Mesenchymal stem cell (in vitro differentiated cells and primary cell): ENCODE data around the gene RABL6.

Source experiments
- DNase-seq: peaks from one replicate; pipeline ENCODE4 v3.0.0-alpha.2; 2013
- H2AFZ ChIP-seq: one replicate; pipeline ENCODE4 v1.6.1; 2013; ENCODE audit warnings: low read depth, mild to moderate bottlenecking, control low read depth, inconsistent platforms, low read length, moderate library complexity
- H2AK5ac ChIP-seq: 2 replicates; pipeline ENCODE4 v1.6.1; 2013; ENCODE audit warnings: low read length, moderate library complexity, mild to moderate bottlenecking, inconsistent platforms; ENCODE audit not compliant: severe bottlenecking
- H2BK120ac ChIP-seq: one replicate; pipeline ENCODE4 v1.6.1; 2013; ENCODE audit warnings: low read depth, mild to moderate bottlenecking, inconsistent platforms, low read length, moderate library complexity
- H2BK12ac ChIP-seq, 2 experiments: one replicate each; pipeline ENCODE4 v1.6.1; 2013; ENCODE audit warnings: inconsistent platforms in 2 of 2, low read length in 2 of 2, mild to moderate bottlenecking in 2 of 2, moderate library complexity in 2 of 2, control low read depth in 1 of 2
- H2BK15ac ChIP-seq: one replicate; pipeline ENCODE4 v1.6.1; 2013; ENCODE audit warnings: mild to moderate bottlenecking, low read depth, inconsistent platforms; ENCODE audit not compliant: poor library complexity, severe bottlenecking
- H2BK5ac ChIP-seq: 2 replicates; pipeline ENCODE4 v1.6.1; 2013; ENCODE audit warnings: low read depth, mild to moderate bottlenecking, low read length, control low read depth, inconsistent platforms; ENCODE audit not compliant: poor library complexity, severe bottlenecking
- H3K14ac ChIP-seq, 2 experiments: one replicate each; pipeline ENCODE4 v1.6.1; 2013; ENCODE audit warnings: inconsistent platforms in 2 of 2, low read length in 2 of 2, control low read depth in 1 of 2, mild to moderate bottlenecking in 1 of 2, moderate library complexity in 1 of 2
- H3K18ac ChIP-seq, 2 experiments: one replicate each; pipeline ENCODE4 v1.6.1; 2013; ENCODE audit warnings: inconsistent platforms in 2 of 2, low read length in 2 of 2, control low read depth in 1 of 2, low read depth in 1 of 2, mild to moderate bottlenecking in 1 of 2
- H3K23ac ChIP-seq, 2 experiments: one replicate each; pipeline ENCODE4 v1.6.1; 2013; ENCODE audit warnings: inconsistent platforms in 2 of 2, low read length in 2 of 2, mild to moderate bottlenecking in 2 of 2, moderate library complexity in 2 of 2, control low read depth in 1 of 2
- H3K27ac ChIP-seq: 2 replicates; pipeline ENCODE4 v1.5.1; 2013; ENCODE audit warnings: mild to moderate bottlenecking, moderate library complexity, low read length, control low read depth, inconsistent platforms; ENCODE audit not compliant: poor library complexity, severe bottlenecking
- H3K27me3 ChIP-seq, 2 experiments: 2 replicates each; pipeline versions ENCODE4 v1.6.1 to v1.7.0; 2013; ENCODE audit warnings: low read length in 2 of 2, mild to moderate bottlenecking in 2 of 2, moderate library complexity in 2 of 2, control low read depth in 1 of 2, inconsistent platforms in 1 of 2; ENCODE audit not compliant: control insufficient read depth in 1 of 2, insufficient read depth in 1 of 2
- H3K36me3 ChIP-seq, 2 experiments: 2 replicates each; pipeline versions ENCODE4 v1.6.1 to v1.7.0; 2013; ENCODE audit warnings: low read length in 2 of 2, control low read depth in 1 of 2, inconsistent platforms in 1 of 2, low read depth in 1 of 2, mild to moderate bottlenecking in 1 of 2; ENCODE audit not compliant: insufficient read depth in 2 of 2, control insufficient read depth in 1 of 2
- H3K4ac ChIP-seq, 2 experiments: one replicate each; pipeline ENCODE4 v1.6.1; 2013; ENCODE audit warnings: inconsistent platforms in 2 of 2, low read length in 2 of 2, mild to moderate bottlenecking in 2 of 2, moderate library complexity in 2 of 2, control low read depth in 1 of 2, low read depth in 1 of 2
- H3K4me1 ChIP-seq: 2 replicates; pipeline ENCODE4 v1.6.1; 2013; ENCODE audit warnings: low read depth, low read length, control low read depth; ENCODE audit not compliant: control insufficient read depth, insufficient read depth
- H3K4me2 ChIP-seq: 2 replicates; pipeline ENCODE4 v1.6.1; 2013; ENCODE audit warnings: low read length, mild to moderate bottlenecking, inconsistent platforms; ENCODE audit not compliant: poor library complexity, severe bottlenecking
- H3K4me3 ChIP-seq, 2 experiments: 2 replicates each; pipeline versions ENCODE4 v1.5.1 to v1.7.0; 2013; ENCODE audit warnings: low read length in 2 of 2, mild to moderate bottlenecking in 2 of 2, control low read depth in 1 of 2, low read depth in 1 of 2; ENCODE audit not compliant: insufficient read depth in 1 of 2
- H3K79me1 ChIP-seq: replicated peaks from 2 replicates; pipeline ENCODE4 v1.6.1; 2013; ENCODE audit warnings: mild to moderate bottlenecking, control low read depth, low read length, inconsistent platforms; ENCODE audit not compliant: poor library complexity, severe bottlenecking
- H3K9ac ChIP-seq: 2 replicates; pipeline ENCODE4 v1.7.0; 2013; ENCODE audit warnings: mild to moderate bottlenecking, low read length, moderate library complexity
- H3K9me3 ChIP-seq: 2 replicates; pipeline ENCODE4 v1.7.0; 2013; ENCODE audit warnings: mild to moderate bottlenecking, low read length; ENCODE audit not compliant: control insufficient read depth
- H4K8ac ChIP-seq: one replicate; pipeline ENCODE4 v1.6.1; 2013; ENCODE audit warnings: inconsistent platforms, mild to moderate bottlenecking, low read length, moderate library complexity
- H4K91ac ChIP-seq: one replicate; pipeline ENCODE4 v1.6.1; 2013; ENCODE audit warnings: mild to moderate bottlenecking, low read length, inconsistent platforms
- WGBS: methylation state at CpG from one replicate; pipeline ENCODE4 v1.1.7; 2013; ENCODE audit warnings: mixed read lengths; 5-methylcytosine and 5-hydroxymethylcytosine counted together

The RABL6 gene

GRCh38 chr9:136856541-136857141 is 48.9 kb downstream of the RABL6 start:
- H3K9ac ChIP-seq, result no peak overlapping the region
- no peaks in the 10 kb centered on the region for H3K9me3 ChIP-seq
- WGBS, result 89% methylated on average over 12 of the region's 14 CpGs

GRCh38 chr9:136857166-136857565 is 49.4 kb downstream of the RABL6 start:
- Histone ChIP-seq H3K27me3 (no peaks in the 10 kb centered on the region), H4K8ac (no peak overlapping the region), H3K4me1 (peaks cover 54% of the 10 kb centered on the region), H2BK5ac (no peak overlapping the region), H3K9me3 (no peaks in the 10 kb centered on the region), H3K27ac (no peak overlapping the region), H2AK5ac (no peak overlapping the region), H4K91ac (no peak overlapping the region), H2BK15ac (peak overlapping the region; percentile 12), H3K4me2 (no peak overlapping the region), H2AFZ (no peak overlapping the region), H3K14ac (no peak overlapping the region), H3K4ac (no peak overlapping the region), H3K9ac (no peak overlapping the region), H3K23ac (no peak overlapping the region), H2BK120ac (no peak overlapping the region), H3K18ac (no peak overlapping the region), H2BK12ac (no peak overlapping the region), H3K36me3 (peaks cover 19 to 80% of the 10 kb centered on the region in 2 experiments), H3K79me1 (peaks cover 24% of the 10 kb centered on the region), H3K4me3 (no peak overlapping the region)
- no peak for DNase-seq
- 96% methylated on average over 17 of the region's 19 CpGs for WGBS

More at GRCh38 chr9:136856541-136857141, 48.9 kb downstream of the RABL6 start:
- H2AK5ac ChIP-seq, result peak overlapping the region; percentile 33
- H2AFZ ChIP-seq, result no peak overlapping the region
- H3K14ac ChIP-seq, result no peak overlapping the region
- DNase-seq, result no peak
- no peak overlapping the region for H3K27ac ChIP-seq
- H4K8ac ChIP-seq, result peak overlapping the region; percentile 40
- no peak overlapping the region for H3K4ac ChIP-seq
- no peaks in the 10 kb centered on the region for H3K27me3 ChIP-seq
- H2BK5ac ChIP-seq, result no peak overlapping the region
- peaks cover 59% of the 10 kb centered on the region for H3K4me1 ChIP-seq
- H3K18ac ChIP-seq, result no peak overlapping the region
- H2BK120ac ChIP-seq, result no peak overlapping the region
- no peak overlapping the region for H2BK15ac ChIP-seq
- H3K4me2 ChIP-seq, result no peak overlapping the region
- H3K79me1 ChIP-seq, result peaks cover 20% of the 10 kb centered on the region
- no peak overlapping the region for H4K91ac ChIP-seq
- H2BK12ac ChIP-seq, result no peak overlapping the region
- H3K4me3 ChIP-seq, result no peak overlapping the region
- no peak overlapping the region for H3K23ac ChIP-seq
- H3K36me3 ChIP-seq, result peaks cover 14 to 80% of the 10 kb centered on the region in 2 experiments

GRCh38 chr9:136857581-136858412 is 50.0 kb downstream of the RABL6 start:
- Histone ChIP-seq H3K14ac (no peak overlapping the region), H3K9me3 (no peaks in the 10 kb centered on the region), H4K8ac (no peak overlapping the region), H3K4me3 (no peak overlapping the region), H3K36me3 (peaks cover 25 to 81% of the 10 kb centered on the region in 2 experiments), H2BK120ac (no peak overlapping the region), H2BK15ac (peak overlapping the region; percentile 12), H3K79me1 (peaks cover 27% of the 10 kb centered on the region), H3K4me1 (peaks cover 52% of the 10 kb centered on the region), H3K18ac (no peak overlapping the region), H2BK12ac (no peak overlapping the region), H3K27ac (no peak overlapping the region), H3K23ac (no peak overlapping the region), H2BK5ac (no peak overlapping the region), H3K9ac (no peak overlapping the region), H4K91ac (no peak overlapping the region), H3K4me2 (no peak overlapping the region), H2AFZ (no peak overlapping the region), H2AK5ac (no peak overlapping the region), H3K27me3 (no peaks in the 10 kb centered on the region), H3K4ac (no peak overlapping the region)
- 94% methylated on average over 26 of the region's 29 CpGs for whole genome bisulfite sequencing
- DNase-seq, result no peak

- Histone ChIP-seq H3K36me3 (peaks cover 32 to 81% of the 10 kb centered on the region in 2 experiments), H3K14ac (no peak overlapping the region), H4K91ac (peak overlapping the region; percentile 25), H3K23ac (no peak overlapping the region), H2BK12ac (no peak overlapping the region), H3K4me1 (peaks cover 52% of the 10 kb centered on the region), H3K9ac (no peak overlapping the region), H3K18ac (no peak overlapping the region), H2BK120ac (no peak overlapping the region), H3K4me3 (no peak overlapping the region), H2BK5ac (no peak overlapping the region), H4K8ac (peak overlapping the region; percentile 32), H3K4me2 (no peak overlapping the region), H2BK15ac (no peak overlapping the region), H2AFZ (no peak overlapping the region), H3K79me1 (peaks cover 33% of the 10 kb centered on the region), H3K27me3 (no peaks in the 10 kb centered on the region), H3K4ac (no peak overlapping the region), H3K9me3 (no peaks in the 10 kb centered on the region), H2AK5ac (no peak overlapping the region), H3K27ac (no peak overlapping the region)
- no peak for DNase-seq
- WGBS, result 95% methylated on average over 15 of the region's 15 CpGs
Observed at GRCh38 chr9:136858452-136858843, 50.7 kb downstream of the RABL6 start.
